HEK293 (cell line): ENCODE results near the gene TRIM66.

Experiments used
- CTCF ChIA-PET: fragments of 350-600 bp; formaldehyde crosslinking; extraction: SDS; loops from one replicate; lab custom pipeline; 2021; ENCODE audit warnings: antibody characterized with exemption; lab: Yijun Ruan, JAX
- POLR2A ChIA-PET: fragments of 300-600 bp; formaldehyde crosslinking; extraction: SDS; loops from one replicate; lab custom pipeline; 2020; ENCODE audit warnings: antibody characterized with exemption, inconsistent platforms; lab: Yijun Ruan, JAX
- H3K27ac ChIP-seq: fragments of 200-500 bp; sonication (Bioruptor generic); 2 replicates; pipeline ENCODE4 v1.5.1; 2014; ENCODE audit warnings: low read depth, low read length, control low read depth, inconsistent platforms; ENCODE audit errors: extremely low read depth
- H3K36me3 ChIP-seq, 2 experiments: fragments of 200-500 bp in 1 of 2; sonication (Bioruptor generic) in 1 of 2; 1 replicate in 1 of 2; 2 replicates in 1 of 2; pipeline ENCODE4 v1.5.1; 2014 to 2017; ENCODE audit warnings: inconsistent platforms in 2 of 2, low read length in 2 of 2; ENCODE audit not compliant: control insufficient read depth in 2 of 2, insufficient read depth in 1 of 2
- H3K4me1 ChIP-seq: fragments of 200-500 bp; sonication (Bioruptor generic); 2 replicates; pipeline ENCODE4 v1.5.1; 2014; ENCODE audit warnings: mild to moderate bottlenecking, low read length, inconsistent platforms; ENCODE audit not compliant: control insufficient read depth, insufficient read depth
- H3K4me3 ChIP-seq: 2 replicates; pipeline ENCODE4 v1.5.1; 2011; ENCODE audit warnings: low read depth, mild to moderate bottlenecking, control low read depth, low read length, moderate library complexity
- H3K9me3 ChIP-seq: fragments of 200-500 bp; sonication (Bioruptor generic); 2 replicates; pipeline ENCODE4 v1.5.1; 2014; ENCODE audit warnings: low read depth, low read length, inconsistent platforms; ENCODE audit not compliant: control insufficient read depth, insufficient read depth
- GLIS1 ChIP-seq: fragments of 450-650 bp; formaldehyde crosslinking; IDR thresholded peaks from 2 replicates; pipeline ENCODE4 v1.5.1; 2016; ENCODE audit warnings: missing biosample characterization, missing genetic modification characterization
- GLIS2 ChIP-seq: fragments of 450-650 bp; formaldehyde crosslinking; IDR thresholded peaks from 2 replicates; pipeline ENCODE4 v1.5.1; 2016; ENCODE audit warnings: missing biosample characterization, missing genetic modification characterization
- HOXA7 ChIP-seq: sonication (generic); formaldehyde crosslinking; IDR thresholded peaks from 2 replicates; pipeline ENCODE4 v1.8.1; 2022; ENCODE audit warnings: missing genetic modification reagents, borderline replicate concordance
- HOXD13 ChIP-seq: sonication (generic); formaldehyde crosslinking; IDR thresholded peaks from 2 replicates; pipeline ENCODE4 v1.8.0; 2022; ENCODE audit warnings: missing genetic modification reagents, borderline replicate concordance
- OSR2 ChIP-seq: fragments of 450-650 bp; formaldehyde crosslinking; IDR thresholded peaks from 2 replicates; pipeline ENCODE4 v1.5.1; 2016; ENCODE audit warnings: missing biosample characterization, missing genetic modification characterization
- SCRT2 ChIP-seq: fragments of 450-650 bp; formaldehyde crosslinking; IDR thresholded peaks from 2 replicates; pipeline ENCODE4 v1.5.1; 2016; ENCODE audit warnings: missing biosample characterization, missing genetic modification characterization
- ZBTB17 ChIP-seq: fragments of 450-650 bp; formaldehyde crosslinking; IDR thresholded peaks from 2 replicates; pipeline ENCODE4 v1.5.1; 2016; ENCODE audit warnings: missing biosample characterization, missing genetic modification characterization
- ZIC2 ChIP-seq: fragments of 450-650 bp; formaldehyde crosslinking; IDR thresholded peaks from 2 replicates; pipeline ENCODE4 v1.5.1; 2016; ENCODE audit warnings: missing biosample characterization, missing genetic modification characterization
- ZNF157 ChIP-seq: fragments of 450-650 bp; formaldehyde crosslinking; IDR thresholded peaks from 2 replicates; pipeline ENCODE4 v1.5.1; 2016; ENCODE audit warnings: missing biosample characterization, missing genetic modification characterization
- ZNF184 ChIP-seq: fragments of 450-650 bp; IDR thresholded peaks from 2 replicates; pipeline ENCODE4 v1.5.1; 2018; ENCODE audit warnings: missing biosample characterization, mild to moderate bottlenecking, missing genetic modification characterization
- ZNF214 ChIP-seq: fragments of 450-650 bp; formaldehyde crosslinking; IDR thresholded peaks from 2 replicates; pipeline ENCODE4 v1.5.1; 2017; ENCODE audit warnings: missing biosample characterization, mild to moderate bottlenecking, missing genetic modification characterization, borderline replicate concordance
- ZNF23 ChIP-seq: fragments of 450-650 bp; formaldehyde crosslinking; IDR thresholded peaks from 2 replicates; pipeline ENCODE4 v1.5.1; 2016; ENCODE audit warnings: missing biosample characterization, missing genetic modification characterization, borderline replicate concordance
- ZNF391 ChIP-seq: fragments of 450-650 bp; formaldehyde crosslinking; IDR thresholded peaks from 2 replicates; pipeline ENCODE4 v1.5.1; 2016; ENCODE audit warnings: low read depth, missing biosample characterization, missing genetic modification characterization, borderline replicate concordance
- ZNF473 ChIP-seq: fragments of 450-650 bp; formaldehyde crosslinking; IDR thresholded peaks from 2 replicates; pipeline ENCODE4 v1.5.1; 2017; ENCODE audit warnings: missing biosample characterization, missing genetic modification characterization
- ZNF48 ChIP-seq: fragments of 450-650 bp; formaldehyde crosslinking; IDR thresholded peaks from 2 replicates; pipeline ENCODE4 v1.5.1; 2016; ENCODE audit warnings: missing biosample characterization, missing genetic modification characterization
- ZNF501 ChIP-seq: fragments of 450-650 bp; formaldehyde crosslinking; IDR thresholded peaks from 2 replicates; pipeline ENCODE4 v1.5.1; 2016; ENCODE audit warnings: missing biosample characterization, missing genetic modification characterization
- ZNF521 ChIP-seq: fragments of 450-650 bp; formaldehyde crosslinking; IDR thresholded peaks from 2 replicates; pipeline ENCODE4 v1.5.1; 2017; ENCODE audit warnings: missing biosample characterization, mild to moderate bottlenecking, missing genetic modification characterization
- TF ChIP-seq, protein P1 (sequence below): fragments of 450-650 bp; formaldehyde crosslinking; IDR thresholded peaks from 2 replicates; pipeline ENCODE4 v1.5.1; 2017; ENCODE audit warnings: missing biosample characterization, missing genetic modification characterization
- TF ChIP-seq, protein P2 (sequence below): fragments of 450-650 bp; formaldehyde crosslinking; IDR thresholded peaks from 2 replicates; pipeline ENCODE4 v1.5.1; 2016; ENCODE audit warnings: missing biosample characterization, missing genetic modification characterization
- TF ChIP-seq, protein P3 (sequence below): fragments of 450-650 bp; formaldehyde crosslinking; conservative IDR thresholded peaks from 2 replicates; pipeline ENCODE4 v1.5.1; 2016; ENCODE audit warnings: low read depth, missing biosample characterization, missing genetic modification characterization
- TF ChIP-seq, protein P4 (sequence below): fragments of 450-650 bp; formaldehyde crosslinking; IDR thresholded peaks from 2 replicates; pipeline ENCODE4 v1.5.1; 2016; ENCODE audit warnings: missing biosample characterization, missing genetic modification characterization
- TF ChIP-seq, protein P5 (sequence below): fragments of 450-650 bp; formaldehyde crosslinking; IDR thresholded peaks from 2 replicates; pipeline ENCODE4 v1.5.1; 2016; ENCODE audit warnings: missing biosample characterization, missing genetic modification characterization
- TF ChIP-seq, protein P6 (sequence below): fragments of 450-650 bp; formaldehyde crosslinking; IDR thresholded peaks from 2 replicates; pipeline ENCODE4 v1.5.0; 2017; ENCODE audit warnings: missing biosample characterization, missing genetic modification characterization, borderline replicate concordance

The TRIM66 gene

DNA sequence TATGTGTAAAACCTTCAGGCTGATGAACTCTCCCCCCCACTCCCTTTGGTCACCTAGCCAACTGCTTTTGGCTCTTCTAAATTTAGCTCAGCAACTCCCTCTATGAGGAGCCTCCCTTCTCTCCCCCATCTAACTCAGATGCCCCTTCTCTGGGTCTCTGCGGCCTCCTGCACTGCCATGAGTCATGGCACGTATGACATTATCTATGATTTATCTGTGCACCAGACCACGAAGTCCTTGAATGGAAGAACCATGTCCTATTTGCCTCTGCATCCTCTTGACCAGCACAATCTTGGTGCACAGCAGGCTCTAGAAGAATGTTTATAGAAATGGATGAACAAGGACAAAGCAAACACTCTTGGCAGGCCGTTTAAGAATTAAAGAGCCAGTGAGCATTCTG is 46.1 kb upstream of the TRIM66 start:
- H3K9me3 ChIP-seq, result no peaks in the 10 kb centered on the region
- H3K27ac ChIP-seq, result no peak overlapping the region; the same call in 1 of the 2 replicates
- peaks cover 0 to 5% of the 10 kb centered on the region in 2 experiments; a peak in 1 of 3 replicates for H3K36me3 ChIP-seq
- ChIA-PET POLR2A (interaction anchor here (1.1 kb wide), 1 partner anchor 40 kb away, joined by 4 read pairs; no protein-coding TSS in a partner anchor), CTCF (interaction anchor here (0.7 kb wide), 1 partner anchor 230 kb away, joined by 3 read pairs; no protein-coding TSS in a partner anchor)
- H3K4me1 ChIP-seq, result peaks cover 13% of the 10 kb centered on the region
- no peak overlapping the region for H3K4me3 ChIP-seq
- TF ChIP-seq ZBTB17 (tag by site-specific recombination) (0 out of 2 replicates have a peak, but pooled peaks have one; percentile 15), HOXD13 (no peak), OSR2 (tag by site-specific recombination) (no peak), GLIS2 (tag by site-specific recombination) (no peak), ZNF391 (no peak), GLIS1 (tag by site-specific recombination) (peak; percentile 82), ZNF214 (tag by site-specific recombination) (no peak), ZNF521 (no peak), ZNF473 (tag by site-specific recombination) (no peak), ZIC2 (peak; percentile 72), ZNF157 (no peak), ZNF23 (tag by site-specific recombination) (no peak), ZNF184 (tag by site-specific recombination) (no peak), SCRT2 (tag by site-specific recombination) (no peak), HOXA7 (CRISPR knock-in tag) (no peak), ZNF48 (tag by site-specific recombination) (no peak), ZNF501 (no peak)
- TF ChIP-seq, protein P1, sequence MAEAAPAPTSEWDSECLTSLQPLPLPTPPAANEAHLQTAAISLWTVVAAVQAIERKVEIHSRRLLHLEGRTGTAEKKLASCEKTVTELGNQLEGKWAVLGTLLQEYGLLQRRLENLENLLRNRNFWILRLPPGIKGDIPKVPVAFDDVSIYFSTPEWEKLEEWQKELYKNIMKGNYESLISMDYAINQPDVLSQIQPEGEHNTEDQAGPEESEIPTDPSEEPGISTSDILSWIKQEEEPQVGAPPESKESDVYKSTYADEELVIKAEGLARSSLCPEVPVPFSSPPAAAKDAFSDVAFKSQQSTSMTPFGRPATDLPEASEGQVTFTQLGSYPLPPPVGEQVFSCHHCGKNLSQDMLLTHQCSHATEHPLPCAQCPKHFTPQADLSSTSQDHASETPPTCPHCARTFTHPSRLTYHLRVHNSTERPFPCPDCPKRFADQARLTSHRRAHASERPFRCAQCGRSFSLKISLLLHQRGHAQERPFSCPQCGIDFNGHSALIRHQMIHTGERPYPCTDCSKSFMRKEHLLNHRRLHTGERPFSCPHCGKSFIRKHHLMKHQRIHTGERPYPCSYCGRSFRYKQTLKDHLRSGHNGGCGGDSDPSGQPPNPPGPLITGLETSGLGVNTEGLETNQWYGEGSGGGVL (tag by site-specific recombination), result peak; percentile 65; the same call in 1 of the 2 replicates
- TF ChIP-seq, protein P2, sequence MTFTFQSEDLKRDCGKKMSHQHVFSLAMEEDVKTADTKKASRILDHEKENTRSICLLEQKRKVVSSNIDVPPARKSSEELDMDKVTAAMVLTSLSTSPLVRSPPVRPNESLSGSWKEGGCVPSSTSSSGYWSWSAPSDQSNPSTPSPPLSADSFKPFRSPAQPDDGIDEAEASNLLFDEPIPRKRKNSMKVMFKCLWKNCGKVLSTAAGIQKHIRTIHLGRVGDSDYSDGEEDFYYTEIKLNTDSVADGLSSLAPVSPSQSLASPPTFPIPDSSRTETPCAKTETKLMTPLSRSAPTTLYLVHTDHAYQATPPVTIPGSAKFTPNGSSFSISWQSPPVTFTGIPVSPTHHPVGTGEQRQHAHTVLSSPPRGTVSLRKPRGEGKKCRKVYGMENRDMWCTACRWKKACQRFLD (tag by site-specific recombination), result no peak
- TF ChIP-seq, protein P3, sequence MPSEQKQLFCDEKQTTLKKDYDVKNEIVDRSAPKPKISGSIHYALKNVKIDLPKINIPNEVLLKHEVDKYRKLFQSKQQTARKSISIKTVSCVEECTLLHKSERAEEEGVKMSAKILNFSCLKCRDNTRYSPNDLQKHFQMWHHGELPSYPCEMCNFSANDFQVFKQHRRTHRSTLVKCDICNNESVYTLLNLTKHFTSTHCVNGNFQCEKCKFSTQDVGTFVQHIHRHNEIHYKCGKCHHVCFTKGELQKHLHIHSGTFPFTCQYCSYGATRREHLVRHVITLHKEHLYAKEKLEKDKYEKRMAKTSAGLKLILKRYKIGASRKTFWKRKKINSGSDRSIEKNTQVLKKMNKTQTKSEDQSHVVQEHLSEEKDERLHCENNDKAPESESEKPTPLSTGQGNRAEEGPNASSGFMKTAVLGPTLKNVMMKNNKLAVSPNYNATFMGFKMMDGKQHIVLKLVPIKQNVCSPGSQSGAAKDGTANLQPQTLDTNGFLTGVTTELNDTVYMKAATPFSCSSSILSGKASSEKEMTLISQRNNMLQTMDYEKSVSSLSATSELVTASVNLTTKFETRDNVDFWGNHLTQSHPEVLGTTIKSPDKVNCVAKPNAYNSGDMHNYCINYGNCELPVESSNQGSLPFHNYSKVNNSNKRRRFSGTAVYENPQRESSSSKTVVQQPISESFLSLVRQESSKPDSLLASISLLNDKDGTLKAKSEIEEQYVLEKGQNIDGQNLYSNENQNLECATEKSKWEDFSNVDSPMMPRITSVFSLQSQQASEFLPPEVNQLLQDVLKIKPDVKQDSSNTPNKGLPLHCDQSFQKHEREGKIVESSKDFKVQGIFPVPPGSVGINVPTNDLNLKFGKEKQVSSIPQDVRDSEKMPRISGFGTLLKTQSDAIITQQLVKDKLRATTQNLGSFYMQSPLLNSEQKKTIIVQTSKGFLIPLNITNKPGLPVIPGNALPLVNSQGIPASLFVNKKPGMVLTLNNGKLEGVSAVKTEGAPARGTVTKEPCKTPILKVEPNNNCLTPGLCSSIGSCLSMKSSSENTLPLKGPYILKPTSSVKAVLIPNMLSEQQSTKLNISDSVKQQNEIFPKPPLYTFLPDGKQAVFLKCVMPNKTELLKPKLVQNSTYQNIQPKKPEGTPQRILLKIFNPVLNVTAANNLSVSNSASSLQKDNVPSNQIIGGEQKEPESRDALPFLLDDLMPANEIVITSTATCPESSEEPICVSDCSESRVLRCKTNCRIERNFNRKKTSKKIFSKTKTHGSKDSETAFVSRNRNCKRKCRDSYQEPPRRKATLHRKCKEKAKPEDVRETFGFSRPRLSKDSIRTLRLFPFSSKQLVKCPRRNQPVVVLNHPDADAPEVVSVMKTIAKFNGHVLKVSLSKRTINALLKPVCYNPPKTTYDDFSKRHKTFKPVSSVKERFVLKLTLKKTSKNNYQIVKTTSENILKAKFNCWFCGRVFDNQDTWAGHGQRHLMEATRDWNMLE (tag by site-specific recombination), result no peak
- TF ChIP-seq, protein P4, sequence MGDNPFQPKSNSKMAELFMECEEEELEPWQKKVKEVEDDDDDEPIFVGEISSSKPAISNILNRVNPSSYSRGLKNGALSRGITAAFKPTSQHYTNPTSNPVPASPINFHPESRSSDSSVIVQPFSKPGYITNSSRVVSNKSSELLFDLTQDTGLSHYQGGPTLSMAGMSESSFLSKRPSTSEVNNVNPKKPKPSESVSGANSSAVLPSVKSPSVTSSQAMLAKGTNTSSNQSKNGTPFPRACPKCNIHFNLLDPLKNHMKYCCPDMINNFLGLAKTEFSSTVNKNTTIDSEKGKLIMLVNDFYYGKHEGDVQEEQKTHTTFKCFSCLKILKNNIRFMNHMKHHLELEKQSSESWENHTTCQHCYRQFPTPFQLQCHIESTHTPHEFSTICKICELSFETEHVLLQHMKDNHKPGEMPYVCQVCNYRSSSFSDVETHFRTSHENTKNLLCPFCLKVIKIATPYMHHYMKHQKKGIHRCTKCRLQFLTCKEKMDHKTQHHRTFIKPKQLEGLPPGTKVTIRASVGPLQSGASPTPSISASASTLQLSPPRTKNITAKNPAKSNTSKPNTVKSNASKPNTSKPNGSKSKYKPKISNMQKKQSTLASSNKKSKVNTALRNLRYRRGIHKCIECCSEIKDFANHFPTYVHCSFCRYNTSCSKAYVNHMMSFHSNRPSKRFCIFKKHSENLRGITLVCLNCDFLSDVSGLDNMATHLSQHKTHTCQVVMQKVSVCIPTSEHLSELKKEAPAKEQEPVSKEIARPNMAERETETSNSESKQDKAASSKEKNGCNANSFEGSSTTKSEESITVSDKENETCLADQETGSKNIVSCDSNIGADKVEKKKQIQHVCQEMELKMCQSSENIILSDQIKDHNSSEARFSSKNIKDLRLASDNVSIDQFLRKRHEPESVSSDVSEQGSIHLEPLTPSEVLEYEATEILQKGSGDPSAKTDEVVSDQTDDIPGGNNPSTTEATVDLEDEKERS, result no peak
- TF ChIP-seq, protein P5, sequence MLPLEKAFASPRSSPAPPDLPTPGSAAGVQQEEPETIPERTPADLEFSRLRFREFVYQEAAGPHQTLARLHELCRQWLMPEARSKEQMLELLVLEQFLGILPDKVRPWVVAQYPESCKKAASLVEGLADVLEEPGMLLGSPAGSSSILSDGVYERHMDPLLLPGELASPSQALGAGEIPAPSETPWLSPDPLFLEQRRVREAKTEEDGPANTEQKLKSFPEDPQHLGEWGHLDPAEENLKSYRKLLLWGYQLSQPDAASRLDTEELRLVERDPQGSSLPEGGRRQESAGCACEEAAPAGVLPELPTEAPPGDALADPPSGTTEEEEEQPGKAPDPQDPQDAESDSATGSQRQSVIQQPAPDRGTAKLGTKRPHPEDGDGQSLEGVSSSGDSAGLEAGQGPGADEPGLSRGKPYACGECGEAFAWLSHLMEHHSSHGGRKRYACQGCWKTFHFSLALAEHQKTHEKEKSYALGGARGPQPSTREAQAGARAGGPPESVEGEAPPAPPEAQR, result no peak
- TF ChIP-seq, protein P6, sequence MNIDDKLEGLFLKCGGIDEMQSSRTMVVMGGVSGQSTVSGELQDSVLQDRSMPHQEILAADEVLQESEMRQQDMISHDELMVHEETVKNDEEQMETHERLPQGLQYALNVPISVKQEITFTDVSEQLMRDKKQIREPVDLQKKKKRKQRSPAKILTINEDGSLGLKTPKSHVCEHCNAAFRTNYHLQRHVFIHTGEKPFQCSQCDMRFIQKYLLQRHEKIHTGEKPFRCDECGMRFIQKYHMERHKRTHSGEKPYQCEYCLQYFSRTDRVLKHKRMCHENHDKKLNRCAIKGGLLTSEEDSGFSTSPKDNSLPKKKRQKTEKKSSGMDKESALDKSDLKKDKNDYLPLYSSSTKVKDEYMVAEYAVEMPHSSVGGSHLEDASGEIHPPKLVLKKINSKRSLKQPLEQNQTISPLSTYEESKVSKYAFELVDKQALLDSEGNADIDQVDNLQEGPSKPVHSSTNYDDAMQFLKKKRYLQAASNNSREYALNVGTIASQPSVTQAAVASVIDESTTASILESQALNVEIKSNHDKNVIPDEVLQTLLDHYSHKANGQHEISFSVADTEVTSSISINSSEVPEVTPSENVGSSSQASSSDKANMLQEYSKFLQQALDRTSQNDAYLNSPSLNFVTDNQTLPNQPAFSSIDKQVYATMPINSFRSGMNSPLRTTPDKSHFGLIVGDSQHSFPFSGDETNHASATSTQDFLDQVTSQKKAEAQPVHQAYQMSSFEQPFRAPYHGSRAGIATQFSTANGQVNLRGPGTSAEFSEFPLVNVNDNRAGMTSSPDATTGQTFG (tag by site-specific recombination), result no peak
